Breast epithelium (tissue), 4 donors: Measurements from ENCODE around the gene WIPI1. TPM values are rescaled to one million over a fixed set of nuclear protein-coding genes. Genes with fewer than 3 reads are reported as not detected.

ENCODE experiments used
- DNase-seq, 2 donors: peaks; one replicate each; pipeline ENCODE4 v3.0.0-alpha.2; 2019; ENCODE audit warnings: low spot score in 2 of 2
- H3K27ac ChIP-seq, 2 donors: fragments of 200-600 bp; sonication (generic) in 1 of 2; one replicate each; pipeline ENCODE4 v1.5.1; 2016 to 2019; ENCODE audit warnings: mild to moderate bottlenecking in 1 of 2
- H3K27me3 ChIP-seq, 2 donors: fragments of 200-600 bp; sonication (generic) in 1 of 2; one replicate each; pipeline versions ENCODE4 v1.5.1 to v1.6.0; 2017 to 2019; ENCODE audit warnings: control low read depth in 1 of 2, mild to moderate bottlenecking in 1 of 2
- H3K36me3 ChIP-seq: fragments of 200-600 bp; one replicate; pipeline ENCODE4 v1.5.1; 2019
- H3K4me1 ChIP-seq, 2 donors: fragments of 200-600 bp; sonication (generic); one replicate each; pipeline ENCODE4 v1.5.1; 2016 to 2019; ENCODE audit warnings: control low read depth in 1 of 2
- H3K4me3 ChIP-seq, 3 donors: fragments of 200-600 bp; sonication (generic); 1 replicate in 2 of 3; 2 replicates in 1 of 3; pipeline ENCODE4 v1.5.1; 2016 to 2019; ENCODE audit warnings: mild to moderate bottlenecking in 3 of 3, moderate library complexity in 2 of 3
- H3K9me3 ChIP-seq, 2 donors: fragments of 200-600 bp; sonication (generic) in 1 of 2; one replicate each; pipeline ENCODE4 v1.5.1; 2016 to 2019; ENCODE audit warnings: control low read depth in 1 of 2
- POLR2A ChIP-seq: fragments of 450-650 bp; IDR thresholded peaks from one replicate; pipeline ENCODE4 v1.6.1; 2016; ENCODE audit warnings: antibody characterized with exemption, mild to moderate bottlenecking, moderate library complexity
- POLR2AphosphoS5 ChIP-seq, 3 donors: sonication (generic); formaldehyde crosslinking; IDR thresholded peaks; one replicate each; pipeline ENCODE4 v1.6.1; 2017; ENCODE audit warnings: antibody characterized with exemption in 3 of 3
- intact Hi-C: fragments of 100-400 bp; cut with DNase I; formaldehyde crosslinking; loops from one replicate; pipeline ENCODE4 v1.15.1; 2023; ENCODE audit warnings: low total_unique reads
- total RNA-seq, 3 donors: library from RNA; depleted of rRNA; stranded (reverse); fragments of >200 nt; gene quantifications; one replicate each; pipeline ENCODE4 v1.1.0, GENCODE V29; 2016
- TF ChIP-seq, protein P1 (sequence below), 3 donors: fragments of 450-650 bp; IDR thresholded peaks; one replicate each; pipeline ENCODE4 v1.5.1; 2016 to 2017; ENCODE audit warnings: antibody characterized with exemption in 3 of 3, mild to moderate bottlenecking in 3 of 3, moderate library complexity in 3 of 3

The WIPI1 gene
- total RNA-seq, 3 donors from 2014 or later: 65.1 to 83.6 (median 70.9) TPM

DNA sequence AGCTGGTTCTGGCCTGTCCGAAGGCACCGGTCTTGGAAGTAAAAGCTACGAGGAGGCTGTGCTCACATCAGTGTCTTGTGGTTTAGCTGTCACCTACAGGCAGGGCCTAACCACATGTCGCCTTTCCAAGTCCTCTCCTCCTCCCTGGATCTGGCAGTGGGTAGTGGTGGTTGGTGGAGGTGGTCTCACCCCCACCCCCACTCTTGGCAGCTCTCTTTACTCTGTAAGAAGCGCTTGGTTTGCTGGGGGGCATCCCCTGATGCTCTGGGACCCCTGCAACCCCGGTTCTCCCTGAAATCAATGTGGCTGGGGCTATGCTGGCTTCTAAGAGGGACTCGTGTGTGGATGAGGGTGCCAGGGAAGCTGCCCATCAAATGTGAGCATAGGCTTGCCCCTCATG lies 68.3 kb downstream of the WIPI1 start:
- intact Hi-C loops: no loop called here

DNA sequence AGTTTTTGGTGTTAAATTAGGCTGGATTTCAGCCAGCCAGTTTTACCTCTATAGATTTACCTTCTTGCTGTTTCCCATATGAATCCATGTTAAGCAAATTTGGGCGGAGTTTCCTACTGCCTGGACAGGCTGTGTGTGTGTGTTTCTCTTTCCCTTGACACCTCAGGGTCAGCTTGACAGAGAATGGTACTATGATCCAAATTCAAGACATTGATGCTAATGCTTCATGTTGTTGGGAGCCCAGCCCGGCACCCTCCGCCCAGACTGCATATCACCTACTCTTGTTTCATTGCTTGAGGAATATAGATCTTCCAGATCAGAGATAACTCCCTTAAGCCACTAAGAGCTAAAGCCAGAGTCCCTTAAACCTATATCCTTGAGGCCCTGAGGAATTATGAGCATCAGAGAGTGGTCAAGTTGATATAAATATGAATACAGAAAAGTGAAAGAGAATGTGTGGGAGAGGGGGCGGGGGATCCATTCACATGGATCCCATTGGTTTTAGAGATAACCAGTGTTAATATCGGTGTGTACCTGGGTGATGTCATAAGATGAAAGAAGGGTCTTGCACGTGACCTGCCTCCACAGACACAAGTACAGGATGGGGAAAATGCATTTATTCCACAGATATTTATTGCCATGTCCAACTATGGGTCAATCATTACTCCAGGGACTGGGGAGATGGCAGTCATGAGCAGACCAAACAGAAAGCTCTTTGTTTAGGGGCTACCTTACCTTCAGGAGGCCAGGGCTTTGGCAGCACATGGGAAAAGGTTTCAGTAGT lies 69.7 kb downstream of the WIPI1 start:
- DNase-seq: no peak
- H3K27ac ChIP-seq: peak overlapping the region; percentile 68 to 69
- TF ChIP-seq POLR2AphosphoS5 (IDR thresholded peaks at IDR 0.05): no peak

More for the DNA sequence above, 68.3 kb downstream of the WIPI1 start:
- Histone ChIP-seq H3K36me3 (no peaks in the 10 kb centered on the region), H3K9me3 (no peaks in the 10 kb centered on the region), H3K27me3 (no peaks in the 10 kb centered on the region), H3K4me1 (peaks cover 0 to 3% of the 10 kb centered on the region in 2 donors), H3K4me3 (no peak overlapping the region), H3K27ac (peak overlapping the region; percentile 41 to 48)
- TF ChIP-seq, protein P1, sequence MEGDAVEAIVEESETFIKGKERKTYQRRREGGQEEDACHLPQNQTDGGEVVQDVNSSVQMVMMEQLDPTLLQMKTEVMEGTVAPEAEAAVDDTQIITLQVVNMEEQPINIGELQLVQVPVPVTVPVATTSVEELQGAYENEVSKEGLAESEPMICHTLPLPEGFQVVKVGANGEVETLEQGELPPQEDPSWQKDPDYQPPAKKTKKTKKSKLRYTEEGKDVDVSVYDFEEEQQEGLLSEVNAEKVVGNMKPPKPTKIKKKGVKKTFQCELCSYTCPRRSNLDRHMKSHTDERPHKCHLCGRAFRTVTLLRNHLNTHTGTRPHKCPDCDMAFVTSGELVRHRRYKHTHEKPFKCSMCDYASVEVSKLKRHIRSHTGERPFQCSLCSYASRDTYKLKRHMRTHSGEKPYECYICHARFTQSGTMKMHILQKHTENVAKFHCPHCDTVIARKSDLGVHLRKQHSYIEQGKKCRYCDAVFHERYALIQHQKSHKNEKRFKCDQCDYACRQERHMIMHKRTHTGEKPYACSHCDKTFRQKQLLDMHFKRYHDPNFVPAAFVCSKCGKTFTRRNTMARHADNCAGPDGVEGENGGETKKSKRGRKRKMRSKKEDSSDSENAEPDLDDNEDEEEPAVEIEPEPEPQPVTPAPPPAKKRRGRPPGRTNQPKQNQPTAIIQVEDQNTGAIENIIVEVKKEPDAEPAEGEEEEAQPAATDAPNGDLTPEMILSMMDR (IDR thresholded peaks at IDR 0.05): no peak
- TF ChIP-seq POLR2AphosphoS5 (IDR thresholded peaks at IDR 0.05): no peak
- DNase-seq: peak in 1 of 2 donors; percentile 48

DNA sequence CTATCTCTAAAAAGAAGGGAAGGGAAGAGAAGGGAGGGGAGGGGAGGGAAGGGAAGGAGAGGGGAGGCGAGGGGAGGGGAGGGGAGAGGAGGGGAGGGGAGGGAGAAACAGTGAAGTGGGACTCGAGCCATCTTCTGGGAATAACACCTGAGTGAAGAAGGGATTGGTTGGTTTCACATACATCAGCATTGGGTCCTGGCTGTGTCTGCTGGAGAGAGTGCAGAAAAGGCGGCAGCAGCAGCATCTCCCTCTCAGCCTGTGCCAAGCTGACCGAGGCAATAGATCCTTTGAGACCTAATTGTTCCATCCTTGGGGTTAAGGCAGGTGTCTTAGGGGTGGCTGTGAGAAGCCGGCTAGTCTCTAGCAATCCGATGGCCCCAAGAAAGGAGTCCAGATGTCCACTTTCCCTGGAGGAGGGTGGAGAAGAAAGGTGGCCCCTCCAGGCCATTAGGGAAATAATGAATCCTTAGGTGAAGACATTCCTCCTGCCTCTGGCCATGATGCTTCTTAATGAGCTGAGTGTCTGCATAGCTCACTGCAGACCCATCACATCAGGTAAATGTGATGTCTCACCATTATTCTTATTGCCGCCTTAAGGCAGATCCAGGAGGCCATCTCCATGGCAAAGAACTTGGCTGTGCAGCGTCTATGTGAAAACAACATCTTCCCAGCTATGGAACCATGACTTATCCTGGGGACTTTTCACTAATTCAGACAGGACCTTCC lies 71.6 kb downstream of the WIPI1 start:
- no peaks in the 10 kb centered on the region for H3K9me3 ChIP-seq
- TF ChIP-seq, protein P1 (IDR thresholded peaks at IDR 0.05): no peak
- TF ChIP-seq POLR2AphosphoS5 (IDR thresholded peaks at IDR 0.05) (no peak), POLR2A (no peak)
- intact Hi-C loops: no loop called here
- peak overlapping the region; percentile 67 to 75 for H3K27ac ChIP-seq
- H3K27me3 ChIP-seq: no peaks in the 10 kb centered on the region
- no peak overlapping the region for H3K4me3 ChIP-seq
- no peaks in the 10 kb centered on the region for H3K36me3 ChIP-seq
- peaks cover 0 to 8% of the 10 kb centered on the region in 2 donors for H3K4me1 ChIP-seq
- no peak for DNase-seq

More for the DNA sequence above, 69.7 kb downstream of the WIPI1 start:
- H3K36me3 ChIP-seq: no peaks in the 10 kb centered on the region
- no peaks in the 10 kb centered on the region for H3K9me3 ChIP-seq
- no peak overlapping the region for H3K4me3 ChIP-seq
- H3K27me3 ChIP-seq: no peaks in the 10 kb centered on the region
- H3K4me1 ChIP-seq: peaks cover 0 to 8% of the 10 kb centered on the region in 2 donors
- intact Hi-C loops: no loop called here

DNA sequence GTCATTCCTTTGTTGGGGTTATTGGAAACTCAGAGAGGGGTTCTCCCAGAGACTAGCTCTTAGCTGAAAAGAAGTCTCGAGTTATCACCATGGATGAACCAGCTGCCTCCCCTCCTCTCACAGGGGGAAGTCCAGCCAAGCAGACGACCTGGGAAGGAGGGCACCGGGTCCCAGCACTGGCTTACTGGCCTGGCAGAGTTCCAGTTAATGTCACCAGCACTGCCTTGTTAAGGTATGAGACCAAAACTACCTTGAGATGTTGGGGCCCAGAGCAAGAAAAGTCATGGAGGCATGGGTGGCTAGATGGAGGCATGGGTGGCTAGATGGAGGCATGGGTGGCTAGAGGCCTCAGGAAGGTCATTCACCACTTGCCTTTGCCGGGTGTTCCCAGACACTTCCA lies 72.4 kb downstream of the WIPI1 start:
- TF ChIP-seq POLR2A (no peak), POLR2AphosphoS5 (IDR thresholded peaks at IDR 0.05) (no peak)
- TF ChIP-seq, protein P1 (IDR thresholded peaks at IDR 0.05): no peak
- Histone ChIP-seq H3K4me3 (no peak overlapping the region), H3K9me3 (no peaks in the 10 kb centered on the region), H3K4me1 (peaks cover 0 to 8% of the 10 kb centered on the region in 2 donors), H3K27me3 (no peaks in the 10 kb centered on the region), H3K27ac (peak overlapping the region; percentile 67 to 75), H3K36me3 (no peaks in the 10 kb centered on the region)
- intact Hi-C loops: no loop called here
- no peak for DNase-seq

DNA sequence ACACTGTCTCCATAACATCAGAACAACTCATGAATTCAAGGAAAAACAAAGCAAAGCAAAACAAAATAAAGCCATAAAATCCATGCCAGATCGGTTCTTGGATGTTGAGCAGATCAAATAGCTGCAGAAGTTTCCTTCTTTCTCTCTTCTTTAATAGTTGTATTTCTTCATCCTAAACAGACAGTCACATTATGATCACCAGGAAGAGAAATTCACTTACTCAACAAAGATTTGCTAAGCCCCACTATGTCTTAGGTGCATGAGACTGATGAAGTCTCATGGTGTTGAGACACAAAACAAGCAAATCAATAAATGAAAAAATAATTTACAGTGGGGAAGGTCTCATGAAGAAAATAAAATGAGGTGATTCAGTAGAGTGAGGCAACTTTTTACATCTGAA lies 72.8 kb downstream of the WIPI1 start:
- no peaks in the 10 kb centered on the region for H3K36me3 ChIP-seq
- H3K27me3 ChIP-seq: no peaks in the 10 kb centered on the region
- no peak overlapping the region for H3K4me3 ChIP-seq
- intact Hi-C loops: no loop called here
- H3K4me1 ChIP-seq: peaks cover 3 to 8% of the 10 kb centered on the region in 2 donors
- no peak for DNase-seq
- H3K9me3 ChIP-seq: no peaks in the 10 kb centered on the region
- TF ChIP-seq POLR2A (no peak), POLR2AphosphoS5 (IDR thresholded peaks at IDR 0.05) (peak in 1 of 3 donors; percentile 9)
- TF ChIP-seq, protein P1 (IDR thresholded peaks at IDR 0.05): no peak
- H3K27ac ChIP-seq: peak overlapping the region; percentile 98 to 99
